AG04450 (cell line): ENCODE data around the gene TMEM139. TPM values are rescaled to one million over a fixed set of nuclear protein-coding genes. Genes with fewer than 3 reads are reported as not detected.

Experiments
- CTCF ChIA-PET: fragments of 300-600, 350-600 bp; formaldehyde crosslinking; extraction: SDS; loops from one replicate; lab custom pipeline; 2022; ENCODE audit warnings: antibody characterized with exemption, inconsistent platforms; lab: Charles Lee
- POLR2A ChIA-PET: fragments of 350-600 bp; formaldehyde crosslinking; extraction: SDS; loops from one replicate; lab custom pipeline; 2021; ENCODE audit warnings: antibody characterized with exemption, inconsistent platforms; lab: Yijun Ruan, JAX
- DNase-seq: peaks from one replicate; pipeline ENCODE4 v3.0.0-alpha.2; 2011; ENCODE audit warnings: low read depth, low spot score
- H3K27ac ChIP-seq: one replicate; pipeline ENCODE4 v1.5.1; 2012; ENCODE audit warnings: low read depth, low read length, control low read depth
- H3K27me3 ChIP-seq: one replicate; pipeline ENCODE4 v1.6.0; 2012; ENCODE audit warnings: low read length; ENCODE audit not compliant: control insufficient read depth, insufficient read depth
- H3K4me3 ChIP-seq: 2 replicates; pipeline ENCODE4 v1.5.1; 2011; ENCODE audit warnings: mild to moderate bottlenecking, low read depth, low read length, control low read depth
- H3K9me3 ChIP-seq: 2 replicates; pipeline ENCODE4 v1.5.1; 2012; ENCODE audit warnings: low read length; ENCODE audit not compliant: control insufficient read depth, insufficient read depth
- polyA plus RNA-seq: library from polyadenylated mRNA; depleted of rRNA; stranded (reverse); fragments of >200 nt; gene quantifications from 2 replicates; pipeline ENCODE4 v1.2.3, GENCODE V29; 2011
- TF ChIP-seq, protein P1 (sequence below): IDR thresholded peaks from 2 replicates; pipeline ENCODE4 v1.5.1; 2011; ENCODE audit warnings: low read depth, low read length, control low read depth, inconsistent platforms

TMEM139 gene
- polyA plus RNA-seq, 1 experiment: not detected

DNA sequence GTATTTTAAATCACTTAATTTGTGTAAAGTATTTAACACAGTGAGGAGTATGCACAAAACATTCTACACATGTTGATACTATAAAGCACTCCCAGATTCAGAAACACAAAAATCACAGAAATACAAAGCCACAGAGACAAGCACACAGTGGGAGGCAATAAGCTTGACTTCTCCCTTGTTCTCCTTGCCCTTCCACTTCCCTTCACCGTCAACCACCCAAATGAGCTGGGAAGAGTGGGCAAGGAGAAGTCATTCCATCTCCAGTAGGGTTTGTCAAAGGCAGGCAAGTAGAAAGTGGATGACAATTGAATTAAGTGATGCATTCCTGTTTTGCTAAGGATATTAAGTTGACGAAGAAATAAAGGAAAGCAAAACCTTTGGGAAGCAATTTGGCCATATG is 4.2 kb upstream of the TMEM139 start:
- no peaks in the 10 kb centered on the region for H3K27me3 ChIP-seq
- no peak overlapping the region for H3K4me3 ChIP-seq
- CTCF ChIA-PET: interaction anchor here (2.2 to 2.8 kb wide), 3 partner anchors 40 to 99 kb away, joined by 9 to 14 read pairs (median 9); no protein-coding TSS in a partner anchor

DNA sequence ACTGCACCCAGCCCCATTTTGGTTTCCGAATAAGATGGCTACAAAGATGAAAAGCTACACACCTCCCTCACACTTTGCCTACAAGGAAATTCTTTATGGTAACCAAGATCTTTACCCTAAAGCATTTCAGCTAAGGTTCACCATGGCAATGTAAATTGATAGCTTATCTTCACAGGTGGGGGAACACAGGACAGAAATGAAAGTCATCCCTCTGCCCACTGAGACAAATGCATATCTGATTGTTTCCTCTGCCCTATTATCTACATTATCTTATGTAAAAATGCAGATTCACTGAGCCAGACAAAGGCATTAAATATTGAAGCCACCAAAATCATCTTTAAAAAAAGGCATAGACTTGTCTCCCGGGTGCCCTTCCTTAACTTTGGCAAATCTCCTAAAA is 3.2 kb upstream of the TMEM139 start:
- Histone ChIP-seq H3K4me3 (no peak overlapping the region), H3K27ac (no peak overlapping the region), H3K9me3 (no peaks in the 10 kb centered on the region), H3K27me3 (no peaks in the 10 kb centered on the region)
- CTCF ChIA-PET: interaction anchor here (0.7 to 2.8 kb wide), 2 partner anchors 38 to 41 kb away, joined by 5 to 14 read pairs; no protein-coding TSS in a partner anchor
- DNase-seq: no peak
- POLR2A ChIA-PET: interaction anchor here (0.7 kb wide), 1 partner anchor 18 kb away, joined by 4 read pairs; the partner anchor contains the start of gene GSTK1
- TF ChIP-seq, protein P1, sequence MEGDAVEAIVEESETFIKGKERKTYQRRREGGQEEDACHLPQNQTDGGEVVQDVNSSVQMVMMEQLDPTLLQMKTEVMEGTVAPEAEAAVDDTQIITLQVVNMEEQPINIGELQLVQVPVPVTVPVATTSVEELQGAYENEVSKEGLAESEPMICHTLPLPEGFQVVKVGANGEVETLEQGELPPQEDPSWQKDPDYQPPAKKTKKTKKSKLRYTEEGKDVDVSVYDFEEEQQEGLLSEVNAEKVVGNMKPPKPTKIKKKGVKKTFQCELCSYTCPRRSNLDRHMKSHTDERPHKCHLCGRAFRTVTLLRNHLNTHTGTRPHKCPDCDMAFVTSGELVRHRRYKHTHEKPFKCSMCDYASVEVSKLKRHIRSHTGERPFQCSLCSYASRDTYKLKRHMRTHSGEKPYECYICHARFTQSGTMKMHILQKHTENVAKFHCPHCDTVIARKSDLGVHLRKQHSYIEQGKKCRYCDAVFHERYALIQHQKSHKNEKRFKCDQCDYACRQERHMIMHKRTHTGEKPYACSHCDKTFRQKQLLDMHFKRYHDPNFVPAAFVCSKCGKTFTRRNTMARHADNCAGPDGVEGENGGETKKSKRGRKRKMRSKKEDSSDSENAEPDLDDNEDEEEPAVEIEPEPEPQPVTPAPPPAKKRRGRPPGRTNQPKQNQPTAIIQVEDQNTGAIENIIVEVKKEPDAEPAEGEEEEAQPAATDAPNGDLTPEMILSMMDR: no peak

More for the DNA sequence above, 4.2 kb upstream of the TMEM139 start:
- DNase-seq: no peak
- TF ChIP-seq, protein P1: no peak
- H3K9me3 ChIP-seq: no peaks in the 10 kb centered on the region
- POLR2A ChIA-PET: interaction anchor here (1.3 kb wide), 1 partner anchor 8 kb away, joined by 5 read pairs; the partner anchor contains the start of gene CASP2
- H3K27ac ChIP-seq: no peak overlapping the region

DNA sequence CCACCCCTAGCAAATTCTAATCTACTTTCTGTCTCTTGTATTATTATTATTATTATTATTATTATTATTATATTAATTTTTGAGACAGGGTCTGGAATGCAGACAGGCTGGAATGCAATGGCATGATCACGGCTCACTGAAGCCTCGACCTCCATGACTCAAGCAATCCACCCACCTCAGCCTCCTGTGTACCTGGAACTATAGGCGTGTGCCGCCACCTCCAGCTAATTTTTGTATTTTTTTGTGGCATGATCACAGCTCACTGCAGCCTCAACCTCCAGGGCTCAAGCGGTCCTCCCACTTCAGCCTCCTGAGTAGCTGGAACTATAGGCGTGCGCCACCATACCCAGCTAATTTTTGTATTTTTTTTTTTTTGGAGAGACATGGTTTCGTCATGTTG is 2.6 kb upstream of the TMEM139 start:
- H3K27ac ChIP-seq: no peak overlapping the region
- H3K27me3 ChIP-seq: no peaks in the 10 kb centered on the region
- no peaks in the 10 kb centered on the region; the same call in 1 of the 2 replicates for H3K9me3 ChIP-seq
- ChIA-PET CTCF (interaction anchor here (0.6 to 2.8 kb wide), 3 partner anchors 39 to 98 kb away, joined by 4 to 14 read pairs (median 5); no protein-coding TSS in a partner anchor), POLR2A (interaction anchor here (0.7 kb wide), 1 partner anchor 19 kb away, joined by 4 read pairs; the partner anchor contains the start of gene GSTK1)
- TF ChIP-seq, protein P1: no peak
- DNase-seq: no peak
- no peak overlapping the region for H3K4me3 ChIP-seq

DNA sequence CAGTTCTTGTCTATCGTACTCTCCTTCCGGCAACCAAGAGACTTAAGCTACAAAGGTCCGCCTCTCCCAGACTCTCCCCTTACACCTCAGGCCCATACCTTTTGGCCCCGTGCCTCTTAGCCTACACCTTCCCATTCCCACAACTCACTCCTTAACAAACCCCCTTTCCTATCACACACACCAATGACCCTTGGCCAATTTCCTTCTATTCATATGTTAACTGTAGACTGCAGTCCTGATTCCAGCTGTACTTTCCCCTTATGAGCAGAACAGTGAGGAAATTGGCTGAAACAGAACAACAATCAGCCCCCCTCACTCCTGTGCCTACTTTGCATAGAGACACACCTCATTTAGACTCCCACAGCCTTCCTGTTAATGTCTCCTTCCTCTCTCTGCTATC is 1.4 kb upstream of the TMEM139 start:
- no peak for DNase-seq
- TF ChIP-seq, protein P1: no peak
- H3K4me3 ChIP-seq: no peak overlapping the region
- CTCF ChIA-PET: interaction anchor here (1.2 to 1.4 kb wide), 2 partner anchors 43 to 97 kb away, joined by 3 to 5 read pairs; no protein-coding TSS in a partner anchor
- H3K27ac ChIP-seq: no peak overlapping the region
- H3K27me3 ChIP-seq: no peaks in the 10 kb centered on the region
- POLR2A ChIA-PET: no interaction called here
- H3K9me3 ChIP-seq: peaks cover 8% of the 10 kb centered on the region

DNA sequence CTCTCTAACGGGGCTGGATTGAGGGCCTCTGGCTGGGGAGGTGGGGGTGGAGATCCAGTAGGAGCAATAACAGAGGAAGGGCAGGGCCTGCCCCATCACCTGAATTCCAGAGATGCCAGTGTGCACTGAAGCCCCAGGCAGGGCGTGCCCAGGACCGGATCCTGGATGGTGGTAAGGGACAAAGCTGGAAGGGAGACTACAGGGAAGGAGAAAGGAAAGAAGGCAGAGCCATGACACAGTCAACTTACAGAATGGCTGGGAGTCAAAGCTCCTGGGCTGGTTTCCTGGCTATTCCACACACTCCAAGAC is 666 bp downstream of the TMEM139 start:
- no peak for DNase-seq
- Histone ChIP-seq H3K9me3 (peaks cover 8% of the 10 kb centered on the region), H3K4me3 (no peak overlapping the region), H3K27me3 (no peaks in the 10 kb centered on the region), H3K27ac (no peak overlapping the region)
- TF ChIP-seq, protein P1: no peak
- ChIA-PET POLR2A (no interaction called here), CTCF (interaction anchor here (1.0 kb wide), 1 partner anchor 12 kb away, joined by 5 read pairs; no protein-coding TSS in a partner anchor)
